Neutrophil (primary cell): ENCODE results near the gene ZIM2.

Experiments
- H3K27ac ChIP-seq: fragments of 200-600 bp; sonication (generic); 2 replicates; pipeline ENCODE4 v1.5.1; 2016; ENCODE audit warnings: mild to moderate bottlenecking, moderate library complexity
- H3K27me3 ChIP-seq: fragments of 200-600 bp; sonication (generic); 2 replicates; pipeline ENCODE4 v1.6.0; 2016; ENCODE audit warnings: mild to moderate bottlenecking
- H3K36me3 ChIP-seq: fragments of 200-600 bp; sonication (generic); 2 replicates; pipeline ENCODE4 v1.5.1; 2017
- H3K4me1 ChIP-seq, 2 experiments: fragments of 200-600 bp in 1 of 2; sonication (generic) in 1 of 2; 1 replicate in 1 of 2; 2 replicates in 1 of 2; pipeline versions ENCODE4 v1.5.1 to v1.6.1; 2013 to 2016; ENCODE audit warnings: low read depth in 1 of 2, low read length in 1 of 2, mild to moderate bottlenecking in 1 of 2, moderate library complexity in 1 of 2; ENCODE audit not compliant: control insufficient read depth in 1 of 2, insufficient read depth in 1 of 2
- H3K4me3 ChIP-seq, 2 experiments: fragments of 200-600 bp in 1 of 2; sonication (generic) in 1 of 2; 1 replicate in 1 of 2; 2 replicates in 1 of 2; pipeline ENCODE4 v1.5.1; 2013 to 2016; ENCODE audit warnings: low read depth in 1 of 2, low read length in 1 of 2, mild to moderate bottlenecking in 1 of 2, moderate library complexity in 1 of 2
- H3K9me3 ChIP-seq: fragments of 200-600 bp; sonication (generic); 2 replicates; pipeline ENCODE4 v1.5.1; 2016
- TF ChIP-seq, protein P1 (sequence below): fragments of 200-600 bp; sonication (generic); IDR thresholded peaks from 2 replicates; pipeline ENCODE4 v1.5.1; 2016; ENCODE audit warnings: antibody characterized with exemption

Gene ZIM2

GRCh38 chr19:56823956-56824355 lies 16.6 kb downstream of the ZIM2 start:
- Histone ChIP-seq H3K36me3 (no peaks in the 10 kb centered on the region), H3K27ac (no peak overlapping the region), H3K4me3 (no peak overlapping the region), H3K27me3 (no peaks in the 10 kb centered on the region), H3K9me3 (peaks cover 8% of the 10 kb centered on the region), H3K4me1 (no peaks in the 10 kb centered on the region)
- TF ChIP-seq, protein P1, sequence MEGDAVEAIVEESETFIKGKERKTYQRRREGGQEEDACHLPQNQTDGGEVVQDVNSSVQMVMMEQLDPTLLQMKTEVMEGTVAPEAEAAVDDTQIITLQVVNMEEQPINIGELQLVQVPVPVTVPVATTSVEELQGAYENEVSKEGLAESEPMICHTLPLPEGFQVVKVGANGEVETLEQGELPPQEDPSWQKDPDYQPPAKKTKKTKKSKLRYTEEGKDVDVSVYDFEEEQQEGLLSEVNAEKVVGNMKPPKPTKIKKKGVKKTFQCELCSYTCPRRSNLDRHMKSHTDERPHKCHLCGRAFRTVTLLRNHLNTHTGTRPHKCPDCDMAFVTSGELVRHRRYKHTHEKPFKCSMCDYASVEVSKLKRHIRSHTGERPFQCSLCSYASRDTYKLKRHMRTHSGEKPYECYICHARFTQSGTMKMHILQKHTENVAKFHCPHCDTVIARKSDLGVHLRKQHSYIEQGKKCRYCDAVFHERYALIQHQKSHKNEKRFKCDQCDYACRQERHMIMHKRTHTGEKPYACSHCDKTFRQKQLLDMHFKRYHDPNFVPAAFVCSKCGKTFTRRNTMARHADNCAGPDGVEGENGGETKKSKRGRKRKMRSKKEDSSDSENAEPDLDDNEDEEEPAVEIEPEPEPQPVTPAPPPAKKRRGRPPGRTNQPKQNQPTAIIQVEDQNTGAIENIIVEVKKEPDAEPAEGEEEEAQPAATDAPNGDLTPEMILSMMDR = no peak

GRCh38 chr19:56823417-56823816 lies 17.1 kb downstream of the ZIM2 start:
- Histone ChIP-seq H3K27ac (no peak overlapping the region), H3K9me3 (peaks cover 8% of the 10 kb centered on the region), H3K4me1 (no peaks in the 10 kb centered on the region), H3K36me3 (no peaks in the 10 kb centered on the region), H3K4me3 (no peak overlapping the region), H3K27me3 (no peaks in the 10 kb centered on the region)
- TF ChIP-seq, protein P1 = no peak

DNA sequence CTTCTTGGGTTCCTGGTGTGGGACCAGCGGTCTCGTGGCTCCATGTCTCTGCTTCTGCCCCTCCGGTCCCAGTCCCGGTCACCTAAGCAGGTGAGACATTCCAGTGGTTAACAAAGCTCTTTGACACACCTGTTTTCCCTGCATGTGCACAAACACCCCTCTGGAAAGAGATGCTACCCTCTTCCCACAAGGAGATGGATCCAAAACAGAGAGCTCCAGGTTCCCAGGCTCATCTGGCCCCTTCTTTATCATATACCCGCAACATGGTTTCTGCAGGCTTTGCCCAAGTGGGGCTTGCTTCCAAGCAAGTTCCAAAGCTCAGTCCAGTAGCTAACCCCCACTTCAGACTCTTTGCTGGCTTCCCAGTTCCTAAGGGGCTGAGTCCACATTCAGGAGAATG lies 17.8 kb downstream of the ZIM2 start:
- TF ChIP-seq, protein P1 = no peak
- H3K36me3 ChIP-seq = no peaks in the 10 kb centered on the region
- H3K27ac ChIP-seq = no peak overlapping the region

DNA sequence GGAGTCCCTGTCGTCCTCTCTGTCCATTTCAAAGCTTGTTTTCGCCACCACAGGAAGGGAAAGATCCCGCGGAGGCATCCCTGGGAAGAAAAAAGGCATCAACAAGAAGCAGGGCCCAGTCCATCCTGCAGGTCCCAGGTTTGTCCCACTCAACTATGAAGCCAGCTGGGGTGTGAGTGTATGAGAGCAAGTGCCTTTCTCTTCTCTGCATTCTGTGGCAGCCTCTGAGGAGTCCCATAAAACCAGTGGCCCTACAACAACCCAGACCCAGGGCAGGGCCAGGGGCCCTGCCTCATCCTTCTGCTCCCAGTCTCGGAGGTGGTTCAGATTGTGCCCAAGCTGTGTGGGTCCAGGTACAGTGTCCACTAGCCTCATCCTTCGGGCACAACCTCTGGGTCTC lies 18.9 kb downstream of the ZIM2 start:
- no peaks in the 10 kb centered on the region for H3K4me1 ChIP-seq
- TF ChIP-seq, protein P1 = no peak
- no peak overlapping the region for H3K4me3 ChIP-seq
- no peaks in the 10 kb centered on the region for H3K36me3 ChIP-seq
- H3K27me3 ChIP-seq = no peaks in the 10 kb centered on the region
- H3K9me3 ChIP-seq = peaks cover 11% of the 10 kb centered on the region
- no peak overlapping the region for H3K27ac ChIP-seq

More for the DNA sequence above, 17.8 kb downstream of the ZIM2 start:
- Histone ChIP-seq H3K4me3 (no peak overlapping the region), H3K4me1 (no peaks in the 10 kb centered on the region), H3K9me3 (peaks cover 11% of the 10 kb centered on the region), H3K27me3 (no peaks in the 10 kb centered on the region)

DNA sequence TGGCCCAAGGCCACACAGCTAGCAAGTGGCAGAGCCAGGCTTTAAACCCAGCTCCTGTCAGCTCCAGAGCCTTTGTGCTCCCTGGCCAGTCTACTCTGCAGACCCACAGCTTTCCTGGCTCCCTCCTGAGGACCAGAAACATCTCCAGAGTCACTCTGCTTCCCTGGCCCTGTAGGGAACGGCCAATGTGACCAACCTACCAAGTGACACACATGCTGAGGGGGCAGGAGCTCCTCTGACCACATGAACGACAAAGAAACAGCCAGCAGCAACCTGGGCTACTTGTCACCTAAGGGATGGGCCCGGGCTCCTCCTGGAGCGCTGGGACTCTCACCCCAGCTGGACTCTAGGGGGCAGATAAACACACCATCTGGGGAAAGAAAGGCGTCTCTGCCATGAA lies 19.3 kb downstream of the ZIM2 start:
- Histone ChIP-seq H3K9me3 (peaks cover 11% of the 10 kb centered on the region), H3K27ac (no peak overlapping the region), H3K4me1 (no peaks in the 10 kb centered on the region), H3K4me3 (no peak overlapping the region), H3K27me3 (no peaks in the 10 kb centered on the region), H3K36me3 (no peaks in the 10 kb centered on the region)
- TF ChIP-seq, protein P1 = no peak

- TF ChIP-seq, protein P1 = no peak
- Histone ChIP-seq H3K9me3 (peaks cover 15% of the 10 kb centered on the region), H3K4me1 (no peaks in the 10 kb centered on the region), H3K36me3 (no peaks in the 10 kb centered on the region), H3K27ac (no peak overlapping the region), H3K4me3 (no peak overlapping the region), H3K27me3 (no peaks in the 10 kb centered on the region)
Observed at GRCh38 chr19:56819166-56819565, 21.4 kb downstream of the ZIM2 start.
